Effector CD8-positive, alpha-beta T cell (primary cell): ENCODE results near the gene SLC1A1.
"Not testable (repeated sequence)": the region's sequence is repeated elsewhere in the genome, so short reads cannot be mapped to it uniquely, and the experiment has no call there.

Source experiments
- DNase-seq: peaks from one replicate; lab custom pipeline; 2025; lab: John Stamatoyannopoulos, UW

Gene SLC1A1

DNA sequence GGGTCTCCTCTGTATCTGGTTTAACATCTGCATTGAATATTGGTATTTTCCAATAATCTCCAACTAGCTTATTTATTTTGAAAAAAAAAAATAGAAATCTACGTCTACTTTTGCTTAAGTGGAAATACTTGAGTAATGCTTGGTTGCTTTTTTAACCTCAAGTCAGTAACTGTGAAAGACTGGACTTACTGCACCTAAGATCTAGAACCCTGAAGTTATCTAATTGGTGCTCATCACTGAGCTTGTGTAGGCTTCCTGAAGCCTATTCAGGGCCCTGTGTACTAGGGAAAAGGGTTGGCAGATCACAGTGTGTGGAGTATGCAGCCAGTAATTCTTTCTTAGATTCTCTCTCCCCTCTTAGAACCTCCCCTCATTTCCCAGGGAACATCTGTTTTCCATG, 16.2 kb downstream of the SLC1A1 start:
- DNase-seq = no peak

DNA sequence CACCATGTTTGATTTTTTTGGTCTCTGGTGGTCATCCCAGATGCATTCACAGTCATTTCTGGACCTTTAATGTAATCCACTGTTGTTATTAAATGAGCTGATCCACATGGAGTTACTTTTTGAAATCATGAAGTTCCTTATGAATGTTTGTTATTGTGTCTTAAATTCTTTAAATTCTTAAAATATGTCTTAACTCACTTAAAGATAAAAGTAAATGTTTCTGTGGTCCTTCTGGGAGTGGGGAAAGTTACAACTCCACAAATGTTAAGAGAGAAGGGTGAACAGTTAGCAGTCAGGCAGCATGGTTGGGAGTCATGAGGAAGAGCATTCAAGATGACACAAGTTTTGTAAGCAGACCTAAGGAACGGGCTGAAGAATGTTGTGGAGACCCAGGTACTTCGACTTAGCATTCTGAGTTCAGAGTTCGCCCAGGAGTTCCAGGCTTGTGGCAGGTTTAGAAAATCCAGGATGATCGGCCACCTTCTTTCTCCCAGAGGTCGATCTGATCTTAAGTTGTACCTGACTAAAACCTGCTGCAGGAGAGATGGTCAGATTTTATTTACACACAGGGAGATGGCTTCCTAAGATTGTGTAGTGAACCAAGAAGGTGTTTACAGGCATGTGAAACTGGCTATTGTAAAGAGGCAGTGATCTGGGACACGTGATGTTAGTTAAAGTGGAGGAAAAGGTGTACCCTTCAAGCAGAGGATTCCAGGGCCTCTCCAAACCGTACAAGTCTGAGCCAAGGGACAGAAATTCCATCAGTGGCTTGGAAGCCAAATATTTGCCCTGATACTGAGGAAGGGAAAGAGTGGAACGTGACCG, 17.2 kb downstream of the SLC1A1 start:
- DNase-seq = no peak

DNA sequence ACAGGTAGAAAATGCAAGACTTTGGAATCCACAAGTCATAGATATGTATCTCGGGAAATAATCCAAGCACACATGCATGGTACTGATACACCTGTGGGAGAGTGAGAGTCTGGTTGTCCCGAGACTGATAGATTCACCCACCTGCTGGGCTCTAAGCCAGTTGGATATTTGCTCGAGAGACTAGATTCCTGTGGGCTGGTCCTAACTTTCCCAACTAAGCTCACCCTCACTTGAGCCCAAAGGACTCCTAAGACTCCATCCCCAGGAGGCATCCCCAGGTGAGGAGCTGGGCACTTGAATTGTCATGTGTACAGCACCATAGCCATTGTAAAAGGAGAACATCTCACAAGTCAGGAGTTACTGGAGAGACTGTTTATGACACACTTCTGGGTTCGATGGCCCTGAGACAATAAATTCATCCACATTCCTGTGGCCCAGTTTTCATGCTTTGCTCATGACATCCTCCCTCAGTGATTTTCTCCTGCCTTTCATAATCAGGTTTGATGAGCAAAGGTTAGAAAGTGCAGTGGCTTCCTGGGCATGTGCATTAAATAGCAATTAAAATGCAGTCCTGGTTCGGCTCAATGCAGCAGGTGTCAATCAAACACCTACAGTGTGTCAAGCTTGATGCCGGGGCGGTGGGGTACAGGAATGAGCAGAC, 18.1 kb downstream of the SLC1A1 start:
- no peak for DNase-seq

DNA sequence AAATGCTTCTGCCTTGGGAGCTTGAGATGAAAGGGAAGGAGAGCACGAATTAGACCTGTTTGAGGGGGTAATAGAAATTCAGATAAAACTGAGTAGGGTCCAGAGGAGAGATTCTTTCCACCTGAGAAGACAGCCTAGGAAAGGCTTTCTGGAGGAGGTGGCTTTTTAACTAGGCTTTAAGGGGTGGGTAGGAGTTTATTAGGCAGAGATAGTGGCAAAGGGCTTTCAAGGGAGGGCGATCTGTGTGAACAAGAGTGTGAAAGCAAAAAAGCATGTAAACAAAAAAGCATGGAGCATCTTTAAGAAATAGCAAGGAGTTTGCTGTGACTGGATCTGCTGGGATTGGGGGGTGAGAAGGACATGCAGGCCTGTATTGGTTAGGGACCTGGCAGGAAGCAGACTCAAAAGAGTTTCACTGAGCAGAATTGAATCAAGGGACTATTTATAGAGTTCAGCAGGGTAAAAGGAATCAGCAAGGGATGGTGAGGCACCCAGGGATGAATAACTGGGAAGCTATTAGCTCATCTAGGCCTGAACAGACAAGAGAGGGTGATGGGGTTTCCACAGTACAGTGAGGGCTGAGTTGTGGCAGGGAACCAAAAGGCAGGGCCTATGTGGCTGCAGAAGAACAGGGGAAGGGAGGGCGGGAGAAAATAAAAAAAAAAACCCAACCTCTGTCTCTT, 18.8 kb downstream of the SLC1A1 start:
- no peak for DNase-seq

DNA sequence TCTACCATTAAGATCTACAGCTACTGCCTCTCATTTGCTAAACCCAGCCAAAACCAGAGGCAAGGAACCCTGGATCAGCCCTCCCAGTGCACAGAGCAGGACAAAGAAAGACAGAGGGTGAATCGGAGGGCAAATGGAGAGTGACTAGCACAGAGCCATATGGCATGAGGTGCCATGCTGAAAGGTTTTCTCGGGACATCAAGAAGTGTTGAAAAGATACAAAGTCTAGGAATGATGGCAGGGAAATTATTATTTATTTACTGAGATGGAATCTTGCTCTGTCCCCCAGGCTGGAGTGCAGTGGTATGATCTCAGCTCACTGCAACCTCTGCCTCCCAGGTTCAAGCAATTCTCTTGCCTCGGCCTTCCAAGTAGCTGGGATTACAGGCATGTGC, 19.3 kb downstream of the SLC1A1 start:
- DNase-seq = no peak

DNA sequence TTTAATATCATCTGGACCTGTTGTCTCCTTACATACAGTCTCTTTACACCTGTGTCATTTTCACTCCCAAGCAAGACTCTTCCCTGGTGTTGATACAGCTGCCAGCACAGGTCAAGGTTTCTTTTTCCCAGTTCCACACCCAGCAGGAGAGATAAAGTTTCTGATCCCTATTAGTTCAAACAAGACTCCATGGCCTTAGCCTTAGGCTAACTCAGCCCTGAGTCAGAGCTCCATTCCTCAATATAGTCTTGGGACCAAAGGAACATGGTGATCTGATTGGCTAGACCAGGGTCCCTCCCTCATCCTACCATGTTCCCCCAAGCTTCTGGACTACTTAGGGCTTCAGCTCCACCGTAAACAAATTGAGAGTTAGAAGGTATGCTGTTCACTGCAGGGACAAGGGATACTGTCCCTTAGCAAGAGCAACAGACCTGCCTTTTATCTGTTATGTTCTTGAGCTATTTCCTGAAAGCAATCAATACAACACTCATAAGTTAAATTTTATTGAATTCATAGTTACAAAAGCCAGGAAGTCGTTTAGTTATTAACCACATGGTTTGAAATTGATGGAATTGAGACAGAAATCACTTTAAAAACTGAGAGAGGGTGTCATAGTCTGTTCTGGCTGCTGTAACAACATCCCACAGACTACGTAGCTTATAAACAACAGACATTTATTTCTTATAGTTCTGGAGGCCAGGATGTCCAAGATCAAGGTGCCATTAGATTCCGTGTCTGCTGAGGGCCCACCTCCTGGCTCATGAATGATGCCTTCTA, 20.5 kb downstream of the SLC1A1 start:
- no peak for DNase-seq

DNA sequence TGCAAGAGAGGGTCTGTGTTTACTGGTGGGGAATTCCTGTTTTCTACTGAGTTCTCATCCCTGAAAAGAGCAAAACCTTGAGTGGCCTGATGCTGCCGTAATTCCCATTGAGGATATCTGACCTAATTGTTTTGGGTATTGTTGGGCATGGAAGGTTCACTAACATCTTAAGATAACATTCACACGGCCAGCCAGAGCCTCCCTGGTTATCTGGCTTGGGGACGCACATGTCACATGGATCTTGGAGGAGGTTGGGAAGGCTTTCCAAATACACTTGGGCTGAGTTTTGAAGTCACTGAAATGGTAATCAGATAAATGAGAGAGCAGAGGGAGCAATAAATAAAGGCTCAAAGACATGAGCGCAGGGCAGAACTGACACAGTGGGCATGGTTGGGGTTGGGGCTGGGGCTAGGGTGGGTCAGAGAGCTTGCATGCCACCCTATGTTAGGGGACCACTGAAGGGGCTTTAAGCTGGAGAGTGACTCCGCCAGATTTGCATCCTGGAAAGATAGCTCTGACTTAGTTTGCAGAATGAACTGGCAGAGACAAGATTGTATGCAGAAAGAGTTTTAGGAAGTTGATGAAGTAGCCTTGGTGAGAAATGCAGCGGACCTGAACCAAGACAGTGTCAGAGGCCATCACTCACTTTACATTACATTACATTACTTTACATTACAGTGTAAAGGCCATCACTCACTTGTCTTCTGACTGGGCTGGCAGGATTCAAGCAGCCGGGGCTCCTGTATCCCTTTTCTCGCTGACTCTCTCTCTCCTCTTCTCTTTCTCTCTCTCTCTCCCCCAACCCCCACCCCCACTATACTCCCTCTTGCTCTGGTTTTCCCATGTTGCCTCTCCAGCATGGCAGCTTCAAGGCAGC, 24.2 kb downstream of the SLC1A1 start:
- DNase-seq = no peak

DNA sequence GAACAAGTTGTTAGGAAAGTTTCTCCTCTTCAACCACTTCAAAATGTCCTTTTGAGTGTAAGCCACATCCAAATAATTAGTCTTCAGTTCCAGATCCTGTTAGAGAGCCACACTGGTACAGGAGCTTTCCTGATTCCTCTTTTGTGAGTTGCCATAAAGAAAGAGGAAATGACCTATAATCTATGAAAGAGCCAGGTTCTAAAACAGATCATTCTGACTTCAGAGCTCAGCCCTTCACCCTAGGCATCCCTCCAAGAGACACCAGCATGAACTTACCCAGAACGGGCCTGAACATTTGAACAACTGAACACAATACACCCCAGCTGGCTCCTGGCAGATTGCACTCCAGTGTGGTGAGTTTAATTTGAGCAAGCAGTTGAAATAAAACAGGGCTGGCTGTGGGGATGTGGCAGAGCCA, 25.7 kb downstream of the SLC1A1 start:
- DNase-seq = no peak

DNA sequence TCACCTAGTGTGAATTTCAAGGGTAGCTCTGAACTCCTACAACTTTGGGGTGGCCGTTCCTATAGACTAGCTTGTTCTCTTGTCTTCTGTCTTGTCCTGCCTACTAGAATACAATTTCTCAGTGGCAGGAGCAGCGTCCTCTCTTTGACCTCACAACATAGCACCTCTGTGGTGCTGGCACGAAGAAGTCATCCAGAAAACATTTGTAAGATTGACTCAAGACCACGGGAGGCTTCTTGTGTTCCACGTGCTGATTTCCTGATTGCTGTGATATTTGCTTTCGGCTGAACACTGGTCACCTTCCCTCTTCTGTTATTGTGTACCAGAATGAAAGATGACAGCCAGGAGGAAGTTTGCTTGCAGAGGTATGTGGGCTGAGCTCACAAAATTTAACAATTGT, 27.0 kb downstream of the SLC1A1 start:
- no peak for DNase-seq

DNA sequence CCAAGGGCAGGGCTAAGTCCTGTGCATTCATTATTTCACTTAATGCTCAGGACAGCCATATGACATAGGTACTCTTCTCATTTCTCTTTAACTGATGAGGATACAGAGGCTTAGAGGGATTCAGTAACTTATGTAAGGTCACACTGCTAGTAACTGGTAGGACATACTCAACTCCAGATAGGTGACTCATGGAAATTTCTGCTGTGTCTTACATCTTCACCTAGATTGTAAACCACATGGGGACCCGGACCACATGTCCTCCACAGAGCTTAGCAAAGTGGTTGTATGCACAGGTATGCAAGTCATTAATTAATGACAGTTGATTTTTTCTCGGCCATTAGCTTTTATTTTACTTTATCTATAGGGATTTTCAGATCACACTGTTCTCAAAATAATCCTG, 29.3 kb downstream of the SLC1A1 start:
- no peak for DNase-seq

DNA sequence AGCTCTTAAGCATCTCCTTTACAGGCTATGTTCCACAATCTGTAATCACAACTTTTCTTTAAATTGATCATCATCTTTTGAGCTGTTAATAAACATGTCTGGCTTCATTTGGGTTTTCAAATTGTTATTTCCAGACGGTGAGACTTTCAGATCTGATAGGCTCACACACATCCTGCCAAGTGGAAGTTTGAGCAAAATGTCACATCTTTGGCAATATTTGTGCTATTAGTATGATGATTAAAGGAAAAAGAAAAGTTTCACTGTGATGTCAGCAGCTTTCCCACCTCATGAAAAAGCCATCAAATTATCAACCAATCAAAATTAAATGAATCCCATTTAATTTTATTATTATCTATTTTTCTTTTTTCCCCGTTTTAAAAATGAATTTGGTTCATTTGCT, 29.8 kb downstream of the SLC1A1 start:
- DNase-seq = no peak

DNA sequence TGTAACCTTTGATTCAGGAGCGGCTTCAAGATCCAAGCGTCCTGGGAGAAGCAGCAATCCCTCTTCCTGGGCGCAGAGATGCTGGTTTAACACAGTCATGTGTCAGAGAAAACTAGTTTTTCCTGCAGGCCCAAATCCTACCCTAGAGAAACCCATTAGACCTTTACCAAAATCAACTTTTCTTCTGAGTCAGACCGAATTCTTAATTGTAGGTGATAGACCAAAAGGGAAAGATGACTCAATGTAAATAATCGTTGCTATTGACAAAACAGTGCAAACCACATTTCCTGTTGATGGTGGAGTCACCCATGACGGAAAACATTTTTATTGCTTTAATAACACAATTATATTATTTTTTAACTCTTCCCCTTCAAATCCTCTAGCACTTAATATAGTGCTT, 40.1 kb downstream of the SLC1A1 start:
- DNase-seq = no peak

DNA sequence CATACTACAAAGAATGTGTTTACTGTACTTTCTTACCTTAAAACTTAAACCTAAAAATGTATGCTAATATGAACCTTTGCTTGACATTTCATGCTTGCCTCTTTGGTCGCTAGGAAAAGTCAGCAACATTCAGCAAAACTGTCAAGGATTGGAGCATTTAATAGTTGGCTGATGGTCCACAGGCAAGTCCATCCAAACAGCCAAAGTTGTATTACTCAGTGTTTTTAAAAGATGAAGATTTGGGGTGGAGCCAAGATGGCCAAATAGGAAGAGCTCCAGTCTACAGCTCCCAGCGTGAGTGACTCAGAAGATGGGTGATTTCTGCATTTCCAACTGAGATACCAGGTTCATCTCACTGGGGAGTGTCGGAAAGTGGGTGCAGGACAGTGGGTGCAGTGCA, 40.6 kb downstream of the SLC1A1 start:
- DNase-seq = not testable (repeated sequence)

DNA sequence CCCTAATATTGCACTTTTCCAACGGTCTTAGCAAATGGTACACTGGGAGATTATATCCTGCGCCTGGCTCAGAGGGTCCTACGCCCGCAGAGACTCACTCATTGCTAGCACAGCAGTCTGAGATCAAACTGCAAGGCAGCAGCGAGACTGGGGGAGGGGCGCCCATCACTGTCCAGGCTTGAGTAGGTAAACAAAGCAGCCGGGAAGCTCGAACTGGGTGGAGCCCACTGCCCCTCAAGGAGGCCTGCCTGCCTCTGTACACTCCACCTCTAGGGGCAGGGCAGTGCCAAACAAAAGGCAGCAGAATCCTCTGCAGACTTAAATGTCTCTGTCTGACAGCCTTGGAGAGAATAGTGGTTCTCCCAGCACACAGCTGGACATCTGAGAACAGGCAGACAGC, 41.1 kb downstream of the SLC1A1 start:
- DNase-seq = not testable (repeated sequence)

DNA sequence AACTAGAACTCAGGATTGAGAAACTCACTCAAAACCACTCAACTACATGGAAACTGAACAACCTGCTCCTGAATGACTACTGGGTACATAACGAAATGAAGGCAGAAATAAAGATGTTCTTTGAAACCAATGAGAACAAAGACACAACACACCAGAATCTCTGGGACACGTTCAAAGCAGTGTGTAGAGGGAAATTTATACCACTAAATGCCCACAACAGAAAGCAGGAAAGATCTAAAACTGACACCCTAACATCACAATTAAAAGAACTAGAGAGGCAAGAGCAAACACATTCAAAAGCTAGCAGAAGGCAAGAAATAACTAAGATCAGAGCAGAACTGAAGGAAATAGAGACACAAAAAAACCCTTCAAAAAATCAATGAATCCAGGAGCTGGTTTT, 43.6 kb downstream of the SLC1A1 start:
- not testable (repeated sequence) for DNase-seq

DNA sequence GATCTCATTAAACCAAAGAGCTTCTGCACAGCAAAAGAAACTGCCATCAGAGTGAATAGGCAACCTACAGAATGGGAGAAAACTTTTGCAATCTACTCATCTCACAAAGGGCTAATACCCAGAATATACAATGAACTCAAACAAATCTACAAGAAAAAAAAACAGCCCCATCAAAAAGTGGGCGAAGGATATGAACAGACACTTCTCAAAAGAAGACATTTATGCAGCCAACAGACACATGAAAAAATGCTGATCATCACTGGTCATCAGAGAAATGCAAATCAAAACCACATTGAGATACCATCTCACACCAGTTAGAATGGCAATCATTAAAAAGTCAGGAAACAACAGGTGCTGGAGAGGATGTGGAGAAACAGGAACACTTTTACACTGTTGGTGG, 45.9 kb downstream of the SLC1A1 start:
- DNase-seq = not testable (repeated sequence)

DNA sequence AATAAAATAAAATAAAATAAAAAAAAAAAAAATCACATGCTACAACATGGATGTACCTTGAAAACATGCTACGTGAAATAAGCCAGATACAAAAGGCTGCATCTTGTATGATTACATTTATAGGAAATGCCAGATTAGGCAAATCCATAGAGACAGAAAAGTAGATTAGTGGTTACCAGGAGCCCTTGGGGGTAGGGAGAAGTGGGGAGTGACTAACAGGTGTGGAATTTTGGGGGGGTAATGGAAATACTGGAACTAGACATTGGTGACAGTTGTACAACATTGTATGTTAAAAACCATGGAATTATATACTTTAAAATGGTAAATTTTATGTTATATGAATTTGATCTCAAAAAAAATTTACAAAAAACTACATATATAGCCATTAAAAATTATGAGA, 47.3 kb downstream of the SLC1A1 start:
- DNase-seq = no peak

DNA sequence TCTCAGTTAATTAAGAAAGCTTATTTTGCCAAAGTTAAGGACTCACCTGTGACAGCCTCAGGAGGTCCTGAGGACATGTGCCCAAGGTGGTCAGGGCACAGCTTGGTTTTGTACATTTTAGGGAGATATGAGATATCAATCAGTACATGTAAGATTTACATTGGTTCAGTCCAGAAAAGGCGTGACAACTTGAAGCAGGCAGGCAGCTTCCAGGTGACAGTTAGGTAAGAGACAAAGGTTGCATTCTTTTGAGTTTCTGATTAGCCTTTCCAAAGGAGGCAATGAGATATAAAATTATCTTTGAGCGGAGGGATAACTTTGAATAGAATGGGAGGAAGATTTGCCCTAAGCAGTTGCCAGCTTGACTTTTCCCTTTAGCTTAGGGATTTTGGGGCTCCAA, 47.8 kb downstream of the SLC1A1 start:
- DNase-seq = no peak

DNA sequence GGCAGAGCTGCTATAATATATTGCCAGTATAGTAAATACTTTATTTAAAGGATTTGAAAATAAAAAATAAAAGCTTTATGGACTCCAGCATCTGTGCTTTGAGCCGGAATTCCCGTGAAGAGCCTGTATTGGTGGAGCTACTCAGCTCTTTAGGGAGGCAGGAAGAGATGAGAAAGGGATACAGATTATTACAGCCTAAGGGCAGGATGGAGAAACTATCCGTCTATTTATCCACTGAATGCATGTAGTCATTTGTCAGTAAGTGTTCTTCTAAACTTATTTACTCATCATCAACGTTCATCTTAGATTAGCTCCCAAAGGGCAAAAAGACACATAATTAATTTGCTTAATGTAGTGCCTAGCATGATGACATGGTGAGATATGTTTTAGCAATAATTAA, 48.4 kb downstream of the SLC1A1 start:
- DNase-seq = no peak

DNA sequence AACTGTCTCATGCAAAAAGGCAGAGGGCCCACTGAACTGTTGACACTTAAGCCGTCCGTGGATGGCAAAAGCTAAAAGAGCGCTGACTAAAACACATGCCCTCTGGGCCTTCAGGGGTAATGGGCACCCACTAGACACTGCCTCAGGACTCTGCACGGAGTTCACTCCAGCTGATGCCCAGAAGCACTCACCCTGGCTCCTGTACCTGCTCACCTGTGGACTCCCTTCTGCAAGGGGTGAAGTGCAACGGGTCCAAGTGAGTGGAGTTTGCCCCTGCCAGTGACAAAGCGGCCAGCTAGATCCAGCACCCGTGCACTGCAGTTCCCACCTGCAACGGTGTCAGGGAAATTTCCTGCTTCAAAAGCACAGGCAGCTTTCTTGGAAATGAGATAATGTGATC, 50.2 kb downstream of the SLC1A1 start:
- no peak for DNase-seq

DNA sequence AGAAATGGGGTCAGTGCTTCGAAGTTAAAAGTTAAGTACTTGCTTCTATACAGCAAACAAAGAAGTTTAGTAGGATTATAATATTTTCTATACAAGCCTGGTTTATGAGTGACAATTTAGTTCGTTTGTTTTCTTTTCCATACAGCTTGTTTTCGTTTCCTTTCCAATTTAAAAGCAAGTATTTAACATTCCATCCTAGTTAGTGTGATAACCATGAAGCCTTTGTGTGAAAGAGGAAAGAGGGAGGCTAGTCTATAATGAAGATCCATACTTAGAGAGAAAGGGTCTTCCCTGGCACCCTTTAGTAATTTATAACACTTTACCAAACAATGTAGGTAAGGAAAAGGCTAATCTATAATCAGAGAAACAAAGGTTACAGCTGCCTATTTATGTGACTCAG, 51.0 kb downstream of the SLC1A1 start:
- no peak for DNase-seq
